IMR-90 (cell line): ENCODE data around the gene ZNF430.
"Not testable (repeated sequence)": the region's sequence is repeated elsewhere in the genome, so short reads cannot be mapped to it uniquely, and the experiment has no call there.

ENCODE experiments used
- CHD1 ChIP-seq: IDR thresholded peaks from 2 replicates; pipeline ENCODE4 v1.6.1; 2012; ENCODE audit warnings: low read depth, low read length, improper control_type of control experiment
- FOS ChIP-seq: fragments of 150-350 bp; IDR thresholded peaks from 2 replicates; pipeline ENCODE4 v1.6.1; 2016; ENCODE audit warnings: low read depth, low read length
- MAZ ChIP-seq: IDR thresholded peaks from 2 replicates; pipeline ENCODE4 v1.6.1; 2012; ENCODE audit warnings: low read depth, mild to moderate bottlenecking, low read length, improper control_type of control experiment, moderate library complexity, borderline replicate concordance
- MXI1 ChIP-seq: IDR thresholded peaks from 2 replicates; pipeline ENCODE4 v1.6.1; 2012; ENCODE audit warnings: low read depth, mild to moderate bottlenecking, low read length, moderate library complexity, borderline replicate concordance
- POLR2A ChIP-seq: IDR thresholded peaks from 2 replicates; pipeline ENCODE4 v1.6.1; 2012; ENCODE audit warnings: mild to moderate bottlenecking, low read depth, low read length
- RAD21 ChIP-seq: IDR thresholded peaks from 2 replicates; pipeline ENCODE4 v1.6.1; 2012; ENCODE audit warnings: low read length, improper control_type of control experiment
- RCOR1 ChIP-seq: IDR thresholded peaks from 2 replicates; pipeline ENCODE4 v1.6.1; 2012; ENCODE audit warnings: mild to moderate bottlenecking, low read length, improper control_type of control experiment; ENCODE audit not compliant: insufficient replicate concordance
- SMC3 ChIP-seq: fragments of 150-350 bp; IDR thresholded peaks from 2 replicates; pipeline ENCODE4 v1.6.1; 2016; ENCODE audit warnings: low read depth, mild to moderate bottlenecking, antibody characterized with exemption, low read length, moderate library complexity
- TF ChIP-seq, protein P1 (sequence below): conservative IDR thresholded peaks from 2 replicates; pipeline ENCODE4 v1.5.1; 2012; ENCODE audit warnings: mild to moderate bottlenecking, low read depth, low read length, improper control_type of control experiment

DNA sequence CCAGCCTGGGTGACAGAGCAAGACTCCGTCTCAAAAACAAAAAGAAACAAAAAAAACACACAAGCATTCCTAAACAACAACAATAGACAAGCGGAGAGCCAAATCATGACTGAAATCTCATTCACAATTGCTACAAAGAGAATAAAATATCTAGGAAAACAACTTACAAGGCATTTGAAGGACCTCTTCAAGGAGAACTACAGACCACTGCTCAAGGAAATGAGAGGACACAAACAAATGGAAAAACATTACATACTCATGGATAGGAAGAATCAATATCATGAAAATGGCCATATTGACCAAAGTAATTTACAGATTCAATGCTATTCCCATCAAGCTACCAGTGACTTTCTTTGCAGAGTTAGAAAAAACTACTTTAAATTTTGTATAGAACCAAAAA is 27.7 kb upstream of the ZNF430 start:
- TF ChIP-seq MXI1, RAD21, POLR2A, SMC3, CHD1, MAZ, FOS, RCOR1: not testable (repeated sequence)
- TF ChIP-seq, protein P1, sequence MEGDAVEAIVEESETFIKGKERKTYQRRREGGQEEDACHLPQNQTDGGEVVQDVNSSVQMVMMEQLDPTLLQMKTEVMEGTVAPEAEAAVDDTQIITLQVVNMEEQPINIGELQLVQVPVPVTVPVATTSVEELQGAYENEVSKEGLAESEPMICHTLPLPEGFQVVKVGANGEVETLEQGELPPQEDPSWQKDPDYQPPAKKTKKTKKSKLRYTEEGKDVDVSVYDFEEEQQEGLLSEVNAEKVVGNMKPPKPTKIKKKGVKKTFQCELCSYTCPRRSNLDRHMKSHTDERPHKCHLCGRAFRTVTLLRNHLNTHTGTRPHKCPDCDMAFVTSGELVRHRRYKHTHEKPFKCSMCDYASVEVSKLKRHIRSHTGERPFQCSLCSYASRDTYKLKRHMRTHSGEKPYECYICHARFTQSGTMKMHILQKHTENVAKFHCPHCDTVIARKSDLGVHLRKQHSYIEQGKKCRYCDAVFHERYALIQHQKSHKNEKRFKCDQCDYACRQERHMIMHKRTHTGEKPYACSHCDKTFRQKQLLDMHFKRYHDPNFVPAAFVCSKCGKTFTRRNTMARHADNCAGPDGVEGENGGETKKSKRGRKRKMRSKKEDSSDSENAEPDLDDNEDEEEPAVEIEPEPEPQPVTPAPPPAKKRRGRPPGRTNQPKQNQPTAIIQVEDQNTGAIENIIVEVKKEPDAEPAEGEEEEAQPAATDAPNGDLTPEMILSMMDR, result not testable (repeated sequence)
